Stimulated activated CD4-positive, alpha-beta T cell treated with anti-CD3 and anti-CD28 coated beads, Interleukin-12 subunit alpha, Interleukin-12 subunit beta, amount 100 ng/mL, for 4 hours (primary cell): ENCODE results near the gene SP1.
"Not testable (repeated sequence)": the region's sequence is repeated elsewhere in the genome, so short reads cannot be mapped to it uniquely, and the experiment has no call there.

ENCODE experiments used
- DNase-seq: peaks from one replicate; pipeline ENCODE4 v3.0.0-alpha.2; 2020

Gene SP1

DNA sequence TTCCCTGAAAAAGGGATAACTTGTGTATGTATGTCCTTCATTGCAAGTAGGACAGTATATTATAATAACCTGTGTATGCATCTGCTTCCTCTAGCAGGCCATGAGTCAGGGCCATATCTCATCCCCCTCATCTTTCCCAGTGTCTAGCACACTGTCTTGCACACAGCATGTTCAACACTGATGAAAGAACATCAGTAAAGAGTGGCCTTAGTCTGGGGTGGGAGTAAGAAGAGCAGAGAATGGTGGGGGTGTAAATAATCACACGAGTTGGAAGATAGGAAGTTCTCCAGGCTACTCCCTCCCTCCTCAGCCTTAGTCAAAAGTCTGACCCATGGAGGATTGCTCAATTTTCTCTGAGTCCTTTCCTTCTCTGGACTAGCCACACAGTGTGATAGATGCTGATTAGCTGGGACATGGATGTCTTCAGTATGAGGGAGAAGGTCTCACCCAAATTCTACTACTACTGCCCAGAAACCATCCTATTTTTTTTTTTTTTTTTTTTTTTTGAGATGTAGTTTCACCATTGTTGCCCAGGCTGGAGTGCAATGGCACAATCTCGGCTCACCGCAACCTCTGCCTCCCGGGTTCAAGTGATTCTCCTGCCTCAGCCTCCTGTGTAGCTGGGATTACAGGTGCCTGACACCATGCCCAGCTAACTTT lies 14.6 kb upstream of the SP1 start:
- DNase-seq = no peak

DNA sequence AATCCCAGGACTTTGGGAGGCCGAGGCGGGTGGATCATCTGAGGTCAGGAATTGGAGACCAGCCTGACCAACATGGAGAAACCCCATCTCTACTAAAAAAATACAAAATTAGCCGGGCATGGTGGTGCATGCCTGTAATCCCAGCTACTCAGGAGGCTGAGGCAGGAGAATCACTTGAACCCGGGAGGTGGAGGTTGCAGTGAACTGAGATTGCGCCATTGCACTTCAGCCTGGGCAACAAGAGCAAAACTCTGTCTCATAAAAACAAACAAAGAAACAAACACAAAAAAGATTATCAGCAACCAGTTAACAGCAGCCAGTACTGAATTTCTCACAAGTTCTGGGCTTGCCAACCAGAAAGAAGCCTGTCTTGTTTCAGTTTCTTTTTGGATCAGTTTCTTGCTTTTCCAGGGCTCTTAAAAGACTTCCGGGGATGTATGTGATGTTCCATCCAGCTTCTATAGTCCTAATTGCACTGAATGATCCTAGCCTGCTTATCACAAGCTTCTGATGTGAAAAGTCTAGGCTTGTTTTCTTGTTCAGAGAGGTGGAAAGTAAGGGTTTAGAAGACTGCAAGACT lies 6.3 kb upstream of the SP1 start:
- DNase-seq = not testable (repeated sequence)

DNA sequence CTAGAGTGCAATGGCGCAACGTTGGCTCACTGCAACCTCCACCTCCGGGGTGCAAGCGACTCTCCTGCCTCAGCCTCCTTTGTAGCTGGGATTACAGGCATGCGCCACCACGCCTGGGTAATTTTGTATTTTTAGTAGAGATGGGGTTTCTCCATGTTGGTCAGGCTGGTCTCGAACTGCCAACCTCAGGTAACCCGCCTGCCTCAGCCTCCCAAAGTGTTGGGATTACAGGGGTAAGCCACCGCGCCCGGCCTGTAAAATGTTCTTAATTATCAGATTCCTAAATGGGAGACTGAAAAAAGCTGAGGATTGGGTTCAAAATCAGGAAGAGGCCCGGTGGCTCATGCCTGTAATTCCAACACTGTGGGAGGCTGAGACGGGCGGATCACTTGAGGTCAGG lies 5.7 kb upstream of the SP1 start:
- DNase-seq = not testable (repeated sequence)

DNA sequence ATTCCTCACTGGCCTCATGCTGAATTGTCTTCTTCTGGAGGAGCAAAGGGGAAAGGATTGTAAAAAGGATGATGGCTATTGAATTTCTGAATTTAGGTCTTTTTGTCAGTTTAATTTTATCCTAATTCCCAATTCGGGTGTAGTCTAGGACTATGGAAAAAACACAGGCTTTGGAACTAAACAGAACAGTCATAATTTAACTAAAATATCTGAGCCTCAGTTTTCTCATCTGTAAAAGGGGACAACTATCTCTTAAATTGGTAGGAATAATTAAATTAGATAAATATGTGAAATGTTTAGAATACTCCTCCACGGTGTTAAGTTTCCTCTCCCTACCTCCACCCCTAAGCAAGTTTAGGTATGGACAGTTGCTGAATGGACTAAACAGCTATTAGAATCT lies 3.2 kb upstream of the SP1 start:
- no peak for DNase-seq

DNA sequence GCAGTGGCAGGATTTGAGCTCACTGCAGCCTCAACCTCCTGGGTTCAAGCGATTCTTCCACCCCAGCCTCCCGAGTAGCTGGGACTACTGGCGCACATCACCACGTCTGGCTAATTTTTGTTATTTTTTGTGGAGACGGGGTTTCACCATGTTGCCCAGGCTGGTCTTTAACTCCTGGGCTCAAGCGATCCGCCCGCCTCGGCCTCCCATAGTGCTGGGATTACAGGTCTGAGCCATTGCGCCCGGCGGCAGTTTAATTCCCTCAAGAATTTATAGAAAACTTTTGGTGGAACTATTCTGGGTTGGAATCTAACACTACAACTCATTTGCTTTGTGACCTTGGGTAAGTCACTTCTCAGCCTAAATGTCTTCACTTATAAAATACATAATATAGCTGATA lies 1.8 kb upstream of the SP1 start:
- no peak for DNase-seq

DNA sequence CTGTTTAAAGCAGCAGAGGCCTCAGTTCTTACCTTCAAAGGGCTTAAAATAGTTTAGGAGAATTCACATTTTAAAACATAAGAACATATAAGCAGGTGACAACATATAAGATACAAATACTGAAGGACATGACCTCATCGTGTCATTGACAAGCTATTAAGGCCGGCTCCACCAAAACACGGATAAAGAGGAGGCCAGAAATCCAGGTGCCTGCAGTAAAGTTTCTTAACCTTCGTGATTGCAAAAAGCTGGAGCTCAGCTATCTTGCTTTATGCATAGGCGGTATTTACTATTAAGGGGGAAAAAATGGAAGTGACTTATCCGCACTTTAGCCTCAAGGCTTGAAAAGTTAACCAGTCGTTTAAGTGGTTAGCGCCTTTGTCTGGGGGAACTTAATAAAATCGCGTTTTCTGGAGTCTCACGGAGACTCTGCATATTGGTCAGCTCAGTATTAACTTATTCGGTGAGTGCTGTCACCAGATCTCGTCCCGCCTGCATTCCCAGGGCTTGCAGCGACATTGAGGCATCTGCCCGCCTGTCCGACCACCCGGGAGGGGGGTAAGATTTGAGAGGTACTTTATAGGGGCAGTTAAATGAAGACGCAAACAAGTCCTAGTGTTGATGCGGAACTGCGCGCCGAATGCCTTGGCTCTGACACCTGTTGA lies 1.1 kb upstream of the SP1 start:
- DNase-seq = no peak

DNA sequence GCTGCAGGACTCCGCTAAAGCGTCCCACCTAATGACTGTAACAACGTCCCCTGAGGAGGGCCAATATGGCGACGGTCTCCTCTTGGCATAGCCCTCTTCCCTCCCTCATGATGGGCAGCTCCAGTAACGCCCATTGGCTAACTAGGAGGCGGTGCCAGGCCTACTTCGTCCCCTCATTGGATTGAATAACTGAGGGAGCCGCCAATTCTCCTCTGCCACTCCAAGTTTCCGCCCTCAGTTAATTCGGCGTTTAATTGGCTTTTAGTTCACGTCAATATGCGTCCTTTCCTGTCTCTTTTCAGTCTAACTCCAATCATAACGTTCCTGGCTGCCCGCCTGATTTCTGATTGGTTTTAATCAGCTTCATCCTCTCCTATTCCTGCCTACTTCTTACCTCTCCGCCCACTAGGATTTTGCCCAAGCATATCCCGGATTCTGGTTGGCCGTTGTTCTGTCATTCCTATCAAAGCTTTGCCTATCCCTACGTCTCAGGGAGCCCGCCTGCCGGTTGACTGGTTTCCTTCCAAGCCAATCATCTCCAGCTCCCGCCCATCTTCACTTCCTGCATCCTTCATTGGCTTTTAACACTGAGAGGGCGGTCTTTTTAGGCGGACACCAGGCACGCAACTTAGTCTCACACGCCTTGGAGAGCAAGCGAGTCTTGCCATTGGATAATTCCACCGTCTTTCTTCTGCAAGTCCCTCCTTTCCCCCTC lies 430 bp upstream of the SP1 start:
- DNase-seq = peak; percentile 97

DNA sequence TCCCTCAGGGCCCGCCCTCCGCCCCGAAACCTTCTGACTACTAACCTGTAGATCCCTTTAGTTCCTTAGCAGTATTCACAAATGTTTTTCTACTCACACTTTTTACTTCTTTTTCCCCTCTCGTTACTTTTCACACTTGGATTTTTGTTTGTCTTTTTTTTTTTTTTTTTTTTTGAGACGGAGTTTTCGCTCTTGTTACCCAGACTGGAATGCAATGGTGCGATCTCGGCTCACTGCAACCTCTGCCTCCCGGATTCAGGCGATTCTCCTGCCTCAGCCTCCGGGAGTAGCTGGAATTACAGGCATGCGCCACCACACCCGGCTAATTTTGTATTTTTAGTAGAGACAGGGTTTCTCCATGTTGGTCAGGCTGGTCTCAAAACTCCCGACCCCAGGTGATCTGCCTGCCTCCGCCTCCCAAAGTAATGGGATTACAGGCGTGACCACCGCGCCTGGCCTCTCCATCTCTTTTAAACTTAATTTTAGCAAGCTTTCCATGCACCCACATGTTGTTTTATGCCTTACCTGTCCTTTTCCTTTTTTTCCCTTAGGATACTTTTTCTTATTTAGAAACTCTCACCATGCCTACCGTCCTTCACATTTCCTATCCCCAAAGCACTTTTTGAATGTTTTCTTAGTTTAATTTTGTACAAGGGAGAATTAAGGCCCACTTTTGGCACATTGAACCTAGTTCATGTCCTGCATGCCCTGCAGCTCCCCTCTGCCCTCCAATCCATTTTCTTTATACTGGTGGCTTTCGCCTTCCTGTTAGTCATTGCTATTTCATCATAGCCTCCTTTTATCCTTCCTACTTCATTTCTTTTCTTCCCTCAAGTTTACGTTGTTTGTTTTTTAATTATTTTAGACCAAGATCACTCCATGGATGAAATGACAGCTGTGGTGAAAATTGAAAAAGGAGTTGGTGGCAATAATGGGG lies 1.1 kb downstream of the SP1 start:
- no peak for DNase-seq

DNA sequence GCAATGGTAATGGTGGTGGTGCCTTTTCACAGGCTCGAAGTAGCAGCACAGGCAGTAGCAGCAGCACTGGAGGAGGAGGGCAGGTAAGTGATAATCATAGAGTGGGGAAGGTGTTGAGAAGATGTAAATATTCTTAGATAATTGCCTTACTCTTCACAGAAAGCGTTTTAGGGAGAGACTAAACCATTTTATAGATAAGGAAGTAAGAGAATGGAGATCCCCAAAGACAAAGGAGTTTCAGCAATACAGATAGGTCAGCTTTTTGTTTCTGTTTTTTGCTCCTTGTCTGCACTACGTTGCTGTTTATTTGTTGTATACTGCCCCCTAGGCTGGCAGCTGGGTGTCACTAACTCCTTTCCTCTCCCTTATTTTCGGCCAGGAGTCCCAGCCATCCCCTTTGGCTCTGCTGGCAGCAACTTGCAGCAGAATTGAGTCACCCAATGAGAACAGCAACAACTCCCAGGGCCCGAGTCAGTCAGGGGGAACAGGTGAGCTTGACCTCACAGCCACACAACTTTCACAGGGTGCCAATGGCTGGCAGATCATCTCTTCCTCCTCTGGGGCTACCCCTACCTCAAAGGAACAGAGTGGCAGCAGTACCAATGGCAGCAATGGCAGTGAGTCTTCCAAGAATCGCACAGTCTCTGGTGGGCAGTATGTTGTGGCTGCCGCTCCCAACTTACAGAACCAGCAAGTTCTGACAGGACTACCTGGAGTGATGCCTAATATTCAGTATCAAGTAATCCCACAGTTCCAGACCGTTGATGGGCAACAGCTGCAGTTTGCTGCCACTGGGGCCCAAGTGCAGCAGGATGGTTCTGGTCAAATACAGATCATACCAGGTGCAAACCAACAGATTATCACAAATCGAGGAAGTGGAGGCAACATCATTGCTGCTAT lies 2.0 kb downstream of the SP1 start:
- no peak for DNase-seq

DNA sequence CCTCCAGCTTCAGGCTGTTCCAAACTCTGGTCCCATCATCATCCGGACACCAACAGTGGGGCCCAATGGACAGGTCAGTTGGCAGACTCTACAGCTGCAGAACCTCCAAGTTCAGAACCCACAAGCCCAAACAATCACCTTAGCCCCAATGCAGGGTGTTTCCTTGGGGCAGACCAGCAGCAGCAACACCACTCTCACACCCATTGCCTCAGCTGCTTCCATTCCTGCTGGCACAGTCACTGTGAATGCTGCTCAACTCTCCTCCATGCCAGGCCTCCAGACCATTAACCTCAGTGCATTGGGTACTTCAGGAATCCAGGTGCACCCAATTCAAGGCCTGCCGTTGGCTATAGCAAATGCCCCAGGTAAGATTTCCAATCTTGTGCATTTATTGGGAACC lies 3.3 kb downstream of the SP1 start:
- no peak for DNase-seq

DNA sequence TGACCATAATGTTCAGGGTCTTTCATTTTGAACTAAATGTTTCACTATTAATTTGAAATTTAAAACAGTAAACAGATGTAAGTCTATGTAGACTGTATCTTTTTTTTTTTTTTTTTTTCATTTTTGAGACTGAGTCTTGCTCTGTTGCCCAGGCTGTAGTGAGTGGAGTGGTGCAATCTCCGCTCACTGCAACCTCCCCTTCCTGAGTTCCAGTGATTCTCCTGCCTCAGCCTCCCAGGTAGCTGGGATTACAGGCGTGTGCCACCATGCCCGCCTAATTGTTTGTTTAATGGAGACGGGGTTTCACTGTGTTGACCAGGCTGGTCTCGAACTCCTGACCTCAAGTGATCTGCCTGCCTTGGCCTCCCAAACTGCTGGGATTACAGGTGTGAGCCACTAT lies 6.4 kb downstream of the SP1 start:
- not testable (repeated sequence) for DNase-seq

DNA sequence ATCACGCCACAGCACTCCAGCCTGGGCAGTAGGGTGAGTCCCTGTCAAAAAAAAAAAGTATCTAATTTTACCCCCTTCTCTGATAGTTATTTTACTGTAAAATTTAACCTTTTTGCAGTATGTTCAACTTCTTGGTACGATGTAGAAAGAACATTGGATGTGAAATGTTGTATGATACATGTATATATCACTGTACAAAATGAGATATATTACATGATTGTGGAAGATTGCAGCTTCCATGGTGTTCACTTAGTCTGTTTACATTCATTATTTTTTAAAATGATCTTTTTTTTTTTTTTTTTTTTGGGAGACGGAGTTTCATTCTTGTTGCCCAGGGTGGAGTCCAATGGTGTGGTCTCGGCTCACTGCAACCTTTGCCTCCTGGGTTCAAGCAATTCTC lies 9.0 kb downstream of the SP1 start:
- DNase-seq = no peak

DNA sequence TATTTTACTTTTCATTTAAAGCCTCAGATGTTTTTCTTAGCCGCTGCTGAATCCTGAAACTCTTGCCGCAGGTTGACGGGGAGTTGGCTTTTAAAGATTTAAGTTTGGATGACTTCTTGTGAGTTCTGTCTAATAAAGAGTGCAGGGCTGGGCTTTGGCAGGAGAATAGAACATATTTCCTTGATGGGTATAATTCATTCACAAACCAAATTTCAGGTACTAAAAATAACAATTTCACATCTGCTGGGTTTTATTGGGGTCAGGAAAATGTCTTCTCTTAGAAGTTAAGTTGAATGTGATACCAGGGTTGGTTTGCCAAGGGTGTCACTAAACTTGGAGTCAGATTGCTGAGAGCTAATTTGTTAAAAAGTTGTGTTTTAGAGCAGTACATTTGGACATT lies 9.7 kb downstream of the SP1 start:
- DNase-seq = no peak

DNA sequence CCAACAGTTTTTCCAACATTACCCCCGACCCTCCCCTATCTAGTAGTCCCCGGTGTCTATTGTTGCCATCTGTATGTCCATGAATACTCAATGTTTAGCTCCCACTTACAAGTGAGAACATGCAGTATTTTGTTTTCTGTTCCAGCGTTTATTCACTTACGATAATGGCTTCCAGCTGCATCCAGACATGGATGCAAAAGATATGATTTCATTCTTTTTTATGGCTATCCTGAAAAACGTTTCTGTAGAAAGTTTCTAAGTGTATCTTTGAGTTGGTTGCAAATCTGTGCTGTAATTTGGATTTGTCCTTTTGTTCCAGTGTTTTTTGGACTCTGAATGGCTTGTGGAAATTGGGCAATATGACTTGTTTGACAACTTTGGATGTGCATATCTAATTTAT lies 11.7 kb downstream of the SP1 start:
- no peak for DNase-seq

DNA sequence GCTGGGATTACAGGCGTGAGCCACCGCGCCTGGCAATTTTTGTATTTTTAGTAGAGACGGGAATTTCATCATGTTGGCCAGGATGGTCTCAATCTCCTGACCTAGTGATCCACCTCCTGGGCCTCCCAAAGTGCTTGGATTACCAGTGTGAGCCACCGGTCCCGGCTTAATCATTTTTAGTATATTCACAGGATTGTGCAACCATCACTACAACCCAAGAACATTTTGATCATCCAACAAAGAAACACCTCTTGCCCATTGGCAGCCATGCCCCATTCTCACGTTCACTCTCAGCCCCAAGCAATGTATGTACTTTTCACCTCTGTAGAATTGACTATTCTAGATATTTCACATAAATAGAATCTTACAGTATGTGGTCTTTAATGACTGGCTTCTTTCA lies 19.9 kb downstream of the SP1 start:
- no peak for DNase-seq

DNA sequence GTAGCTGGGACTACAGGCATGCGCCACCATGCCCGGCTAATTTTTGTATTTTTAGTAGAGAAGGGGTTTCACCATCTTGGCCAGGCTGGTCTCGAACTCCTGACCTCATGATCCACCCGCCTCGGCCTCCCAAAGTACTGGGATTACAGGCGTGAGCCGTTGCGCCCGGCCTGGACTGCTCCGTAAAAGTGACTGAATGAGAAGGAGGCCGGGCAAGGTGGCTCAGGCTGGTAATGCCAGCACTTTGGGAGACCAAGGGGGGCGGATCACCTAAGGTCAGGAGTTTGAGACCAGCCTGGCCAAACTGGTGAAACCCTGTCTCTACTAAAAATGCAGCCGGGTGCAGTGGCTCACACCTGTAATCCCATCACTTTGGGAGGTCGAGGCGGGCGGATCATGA lies 22.4 kb downstream of the SP1 start:
- DNase-seq = not testable (repeated sequence)

DNA sequence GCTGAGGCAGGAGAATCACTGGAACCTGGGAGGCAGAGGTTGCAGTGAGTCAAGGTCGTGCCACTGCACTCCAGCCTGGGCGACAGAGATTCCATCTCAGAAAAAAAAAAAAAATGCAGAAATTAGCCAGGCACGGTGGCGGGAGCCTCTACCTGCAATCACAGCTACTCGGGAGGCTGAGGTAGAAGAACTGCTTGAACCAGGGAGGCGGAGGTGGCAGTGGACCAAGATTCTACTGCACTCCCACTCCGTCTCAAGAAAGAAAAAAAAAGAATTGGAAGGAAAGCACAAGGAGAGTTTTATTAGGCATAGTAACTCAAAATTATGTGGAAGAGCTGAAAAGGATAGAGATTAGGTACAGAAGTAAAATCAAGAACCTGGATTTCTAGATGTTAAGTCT lies 22.9 kb downstream of the SP1 start:
- DNase-seq = no peak

DNA sequence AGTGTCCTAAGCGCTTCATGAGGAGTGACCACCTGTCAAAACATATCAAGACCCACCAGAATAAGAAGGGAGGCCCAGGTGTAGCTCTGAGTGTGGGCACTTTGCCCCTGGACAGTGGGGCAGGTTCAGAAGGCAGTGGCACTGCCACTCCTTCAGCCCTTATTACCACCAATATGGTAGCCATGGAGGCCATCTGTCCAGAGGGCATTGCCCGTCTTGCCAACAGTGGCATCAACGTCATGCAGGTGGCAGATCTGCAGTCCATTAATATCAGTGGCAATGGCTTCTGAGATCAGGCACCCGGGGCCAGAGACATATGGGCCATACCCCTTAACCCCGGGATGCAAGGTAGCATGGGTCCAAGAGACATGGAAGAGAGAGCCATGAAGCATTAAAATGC lies 31.0 kb downstream of the SP1 start:
- DNase-seq = no peak

DNA sequence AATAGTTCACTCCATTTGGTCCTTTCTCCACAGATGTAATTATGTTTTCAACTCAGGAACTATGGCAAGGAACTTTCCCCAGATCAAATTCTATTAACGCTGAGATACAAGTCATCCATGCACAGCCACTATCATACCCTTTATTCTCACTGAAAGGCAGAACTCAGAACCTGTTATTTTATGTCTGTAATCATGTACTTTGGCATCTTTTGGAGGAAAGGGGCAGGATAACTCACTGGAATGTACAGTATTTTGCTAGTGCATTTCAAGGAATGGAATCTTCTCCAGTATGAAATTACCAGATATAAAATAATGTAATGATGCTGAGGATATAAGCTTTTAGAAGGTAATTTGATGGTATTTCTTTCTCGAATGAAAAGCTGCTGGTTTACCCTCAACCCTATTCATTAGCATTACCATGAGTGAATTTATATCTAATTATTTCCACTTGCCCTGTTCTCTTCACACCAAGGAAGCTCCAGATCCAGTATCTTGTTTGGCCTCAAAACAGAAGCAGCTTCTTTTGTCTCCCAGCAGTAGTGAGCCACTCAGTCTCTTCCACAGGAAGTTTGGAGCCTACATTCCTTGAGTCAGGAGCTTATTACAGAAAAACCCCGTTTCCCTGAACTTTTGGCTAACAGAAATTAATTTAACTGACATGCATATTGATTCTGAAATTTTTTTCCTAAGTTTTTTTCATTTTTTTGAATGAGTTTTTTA lies 33.7 kb downstream of the SP1 start:
- no peak for DNase-seq

DNA sequence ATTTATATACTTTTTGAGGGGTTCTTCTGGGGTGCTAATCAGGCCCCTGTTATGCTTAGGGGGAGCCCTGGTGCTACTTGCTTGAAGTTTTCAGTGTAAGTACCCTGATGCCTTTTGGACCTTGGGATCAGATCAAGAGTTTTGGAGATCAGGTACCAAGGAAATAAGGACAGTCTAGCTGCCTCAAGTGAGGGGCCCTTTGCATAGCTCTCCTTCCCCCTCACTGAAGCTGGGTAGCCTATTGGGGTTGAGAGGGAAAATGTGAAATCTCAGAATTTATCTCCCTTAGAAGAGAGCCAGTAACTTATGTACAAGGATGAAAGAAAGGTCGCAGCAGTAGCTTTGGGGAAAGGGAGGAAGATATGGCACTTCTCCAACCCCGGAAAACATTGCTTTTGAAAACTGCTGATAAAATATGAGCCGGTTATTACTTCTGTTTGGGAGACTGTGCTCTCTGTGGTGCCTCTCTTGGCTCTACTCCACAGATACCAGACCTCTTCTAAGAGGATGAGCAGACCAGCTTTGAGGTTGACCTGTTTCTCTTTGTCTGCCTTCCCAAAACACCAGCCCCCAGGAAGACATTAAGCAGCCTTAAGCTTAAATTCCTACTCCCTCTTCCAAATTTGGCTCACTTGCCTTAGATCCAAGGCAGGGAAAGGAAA lies 34.9 kb downstream of the SP1 start:
- no peak for DNase-seq
